Muscle of arm (tissue), 12 donors: Measurements from ENCODE around the gene FARS2. TPM values are rescaled to one million over a fixed set of nuclear protein-coding genes. Genes with fewer than 3 reads are reported as not detected.
"Not testable (repeated sequence)": the region's sequence is repeated elsewhere in the genome, so short reads cannot be mapped to it uniquely, and the experiment has no call there.

Experiments used
- DNase-seq: peaks from one replicate; pipeline ENCODE4 v3.0.0-alpha.2; 2013
- polyA plus RNA-seq, 12 donors: library from polyadenylated mRNA; unstranded; fragments of 120-200 nt; gene quantifications; one replicate each; pipeline ENCODE4 v1.2.1, GENCODE V29; 2013; ENCODE audit not compliant: insufficient read length in 12 of 12

The FARS2 gene
- polyA plus RNA-seq, 12 donors: 7.1 to 16.5 (median 10.8) TPM; not detected in 1

GRCh38 chr6:5684320-5685053 is 423.2 kb downstream of the FARS2 start:
- no peak for DNase-seq

GRCh38 chr6:5693225-5694145 is 432.2 kb downstream of the FARS2 start:
- no peak for DNase-seq

GRCh38 chr6:5695260-5696245 is 434.2 kb downstream of the FARS2 start:
- no peak for DNase-seq

- DNase-seq: no peak
Observed at GRCh38 chr6:5697508-5697907, 436.2 kb downstream of the FARS2 start.

- no peak for DNase-seq
Observed at GRCh38 chr6:5698318-5698717, 437.0 kb downstream of the FARS2 start.

- not testable (repeated sequence) for DNase-seq
Observed at GRCh38 chr6:5699064-5699463, 437.8 kb downstream of the FARS2 start.

- no peak for DNase-seq
Observed at GRCh38 chr6:5701174-5701573, 439.9 kb downstream of the FARS2 start.

GRCh38 chr6:5704708-5705107 is 443.4 kb downstream of the FARS2 start:
- DNase-seq: no peak

- no peak for DNase-seq
Observed at GRCh38 chr6:5705252-5705651, 443.9 kb downstream of the FARS2 start.

GRCh38 chr6:5706124-5707033 is 445.1 kb downstream of the FARS2 start:
- no peak for DNase-seq

GRCh38 chr6:5707281-5708045 is 446.1 kb downstream of the FARS2 start:
- no peak for DNase-seq

- DNase-seq: no peak
Observed at GRCh38 chr6:5710516-5710915, 449.2 kb downstream of the FARS2 start.

- no peak for DNase-seq
Observed at GRCh38 chr6:5710936-5711335, 449.6 kb downstream of the FARS2 start.

- no peak for DNase-seq
Observed at GRCh38 chr6:5712349-5713215, 451.3 kb downstream of the FARS2 start.

GRCh38 chr6:5713519-5713918 is 452.2 kb downstream of the FARS2 start:
- DNase-seq: no peak

- no peak for DNase-seq
Observed at GRCh38 chr6:5718231-5718947, 457.1 kb downstream of the FARS2 start.

GRCh38 chr6:5723841-5724691 is 462.8 kb downstream of the FARS2 start:
- no peak for DNase-seq
